K562 (cell line): ENCODE measurements around the gene PILRA. TPM values are rescaled to one million over a fixed set of nuclear protein-coding genes. Genes with fewer than 3 reads are reported as not detected.

Experiments used
- CC2D1A ChIP-seq: fragments of 450-650 bp; IDR thresholded peaks from 2 replicates; pipeline ENCODE4 v1.6.1; 2017; ENCODE audit warnings: mild to moderate bottlenecking
- CREBBP ChIP-seq: IDR thresholded peaks from one replicate; pipeline ENCODE4 v1.6.1; 2012; ENCODE audit warnings: low read depth, mild to moderate bottlenecking, control low read depth, inconsistent platforms, low read length
- E2F8 ChIP-seq: fragments of 450-650 bp; IDR thresholded peaks from 2 replicates; pipeline ENCODE4 v1.7.1; 2018; ENCODE audit warnings: mild to moderate bottlenecking, low read depth; ENCODE audit not compliant: partially characterized antibody
- HDAC2 ChIP-seq: fragments of 450-650 bp; IDR thresholded peaks from 2 replicates; pipeline ENCODE4 v1.6.1; 2016; ENCODE audit warnings: mild to moderate bottlenecking
- HDAC6 ChIP-seq: IDR thresholded peaks from 2 replicates; pipeline ENCODE4 v1.6.1; 2012; ENCODE audit warnings: low read depth, mild to moderate bottlenecking, control low read depth, inconsistent platforms, low read length, moderate library complexity
- HLTF ChIP-seq: fragments of 450-650 bp; IDR thresholded peaks from 2 replicates; pipeline ENCODE4 v1.6.1; 2016
- LCOR ChIP-seq: sonication (generic); formaldehyde crosslinking; IDR thresholded peaks from 2 replicates; pipeline ENCODE4 v1.8.0; 2022; ENCODE audit warnings: mild to moderate bottlenecking, missing genetic modification reagents
- RBFOX2 ChIP-seq: fragments of 200-400 bp; formaldehyde crosslinking; IDR thresholded peaks from 2 replicates; pipeline ENCODE4 v1.6.1; 2017; ENCODE audit warnings: low read depth, mild to moderate bottlenecking, low read length, moderate library complexity
- SAFB ChIP-seq: fragments of 200-400 bp; formaldehyde crosslinking; IDR thresholded peaks from 2 replicates; pipeline ENCODE4 v1.6.1; 2017; ENCODE audit warnings: low read depth, low read length, borderline replicate concordance
- SIN3A ChIP-seq, 2 experiments: fragments of 150-350 bp in 1 of 2; IDR thresholded peaks; 2 replicates each; pipeline ENCODE4 v1.6.1; 2011 to 2016; ENCODE audit warnings: borderline replicate concordance in 2 of 2, low read depth in 2 of 2, low read length in 2 of 2, mild to moderate bottlenecking in 2 of 2, moderate library complexity in 2 of 2; ENCODE audit not compliant: control insufficient read depth in 1 of 2
- SMAD2 ChIP-seq: fragments of 150-350 bp; IDR thresholded peaks from 2 replicates; pipeline ENCODE4 v1.6.1; 2014; ENCODE audit warnings: low read depth, mild to moderate bottlenecking, low read length
- SMAD4 ChIP-seq: fragments of 250-450 bp; sonication (Bioruptor Pico); conservative IDR thresholded peaks from 2 replicates; pipeline ENCODE4 v1.8.0; 2021; ENCODE audit warnings: inconsistent platforms, mild to moderate bottlenecking, moderate library complexity
- U2AF2 ChIP-seq: fragments of 200-400 bp; formaldehyde crosslinking; optimal IDR thresholded peaks from 2 replicates; pipeline ENCODE3; 2017; ENCODE audit warnings: low read depth, mild to moderate bottlenecking, low read length
- UBTF ChIP-seq, 2 experiments: IDR thresholded peaks; 2 replicates each; pipeline ENCODE4 v1.6.1; 2012; ENCODE audit warnings: improper control_type of control experiment in 2 of 2, low read depth in 2 of 2, low read length in 2 of 2, borderline replicate concordance in 1 of 2
- ZNF586 ChIP-seq: fragments of 450-650 bp; formaldehyde crosslinking; conservative IDR thresholded peaks from 2 replicates; pipeline ENCODE4 v1.4.0; 2020; ENCODE audit warnings: mild to moderate bottlenecking, moderate library complexity
- ZNF592 ChIP-seq: fragments of 450-650 bp; IDR thresholded peaks from 2 replicates; pipeline ENCODE4 v1.6.1; 2017; ENCODE audit warnings: antibody characterized with exemption, mild to moderate bottlenecking
- ZNF696 ChIP-seq: fragments of 250-450 bp; sonication (Bioruptor Pico); conservative IDR thresholded peaks from 2 replicates; pipeline ENCODE4 v1.4.0; 2020; ENCODE audit warnings: mild to moderate bottlenecking, moderate library complexity
- ZNF717 ChIP-seq: fragments of 250-450 bp; sonication (Bioruptor Pico); IDR thresholded peaks from 2 replicates; pipeline ENCODE4 v1.5.0; 2021
- polyA plus RNA-seq, 8 experiments: library from polyadenylated mRNA; depleted of rRNA in 4 of 8; stranded (reverse) in 5 of 8; unstranded in 3 of 8; fragments of >200 nt; fragmentation: Nextera tagmentation in 2 of 8; fragmentation: Illumina TruSeq in 1 of 8; extraction: Ambion mirVana in 2 of 8; extraction: Trizol in 1 of 8; gene quantifications; 2 replicates each; pipeline versions ENCODE4 v1.2.1 to v1.2.3, GENCODE V29; 2011 to 2014; ENCODE audit warnings: inconsistent platforms in 1 of 8, missing spikeins in 1 of 8
- total RNA-seq, 7 experiments: library from RNA; depleted of rRNA in 6 of 7; stranded (reverse); fragments of >200 nt in 6 of 7; fragmentation: Illumina TruSeq in 2 of 7; extraction: Trizol in 2 of 7; gene quantifications; 2 replicates each; pipeline versions ENCODE4 v1.2.1 to v1.2.3, GENCODE V29; 2011 to 2021; ENCODE audit warnings: low replicate concordance in 1 of 7

The PILRA gene
- total and polyA plus RNA-seq, 9 of the 15 experiments (the other 6 are each of a cell fraction or from before 2014, with no cell fraction given) = 0.13 to 1.8 (median 0.62) TPM

GRCh38 chr7:100435401-100436304, 62.4 kb downstream of the PILRA start (continued):
- TF ChIP-seq UBTF (IDR thresholded peaks at IDR 0.05; ENCODE audit: borderline replicate concordance in 1 of 2, low read depth in 2 of 2, low read length in 2 of 2) (peak; percentile 44 to 61; a peak in 2 of 4 replicates), HDAC6 (0 out of 2 replicates have a peak, but pooled peaks have one; percentile 33), CREBBP (no peak), ZNF592 (peak; percentile 84), SIN3A (IDR thresholded peaks at IDR 0.05; ENCODE audit: borderline replicate concordance in 2 of 2, control insufficient read depth in 1 of 2, low read depth in 2 of 2, low read length in 2 of 2) (peak; percentile 77; a peak in 3 of 4 replicates), SMAD2 (no peak), ZNF717 (CRISPR knock-in tag) (no peak), HLTF (peak; percentile 77; the same call in 1 of the 2 replicates), E2F8 (peak; percentile 16), ZNF696 (CRISPR knock-in tag) (no peak), SMAD4 (CRISPR knock-in tag) (peak; percentile 60), SAFB (peak; percentile 40; the same call in 1 of the 2 replicates), U2AF2 (no peak), CC2D1A (0 out of 2 replicates have a peak, but pooled peaks have one; percentile 18), LCOR (peak; percentile 11; the same call in 1 of the 2 replicates), RBFOX2 (peak; percentile 82), HDAC2 (no peak), ZNF586 (CRISPR knock-in tag) (no peak)
